Raji (cell line): ENCODE measurements around the gene KDM8.

Experiments used
- POLR2A ChIP-seq: IDR thresholded peaks from 2 replicates; pipeline ENCODE4 v1.6.1; 2011; ENCODE audit warnings: low read depth, low read length, control low read depth; ENCODE audit not compliant: insufficient read depth

The KDM8 gene

GRCh38 chr16:27203507-27204311, at the start of gene KDM8:
Gene KDM8, plus strand, starts transcription at chr16:27203526. Its CDS starts 6,598 bp downstream, at chr16:27210124.
- TF ChIP-seq POLR2A = peak; percentile 88

GRCh38 chr16:27154705-27155521, 48.4 kb upstream of the KDM8 start:
- TF ChIP-seq POLR2A = no peak

DNA sequence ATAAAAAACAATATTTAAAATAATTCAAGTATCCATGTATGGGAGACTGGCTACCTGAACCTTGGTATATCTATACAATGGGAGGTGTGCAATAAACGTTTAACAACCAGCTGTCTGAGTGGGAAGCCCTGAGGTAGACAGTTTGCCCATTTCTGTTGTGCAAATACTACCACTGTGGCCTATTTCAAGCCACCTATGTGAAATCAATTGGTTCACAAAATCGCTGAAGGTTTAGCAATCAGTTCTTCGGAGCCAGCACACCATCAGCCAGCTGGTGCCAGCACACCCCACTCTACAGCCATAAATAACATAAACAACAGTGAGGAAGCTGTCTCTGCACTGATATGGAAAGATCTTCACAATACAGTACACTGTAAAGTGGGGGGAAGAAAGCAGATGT, 46.7 kb upstream of the KDM8 start:
- no peak for TF ChIP-seq POLR2A

GRCh38 chr16:27161398-27161797, 41.9 kb upstream of the KDM8 start:
- no peak for TF ChIP-seq POLR2A

DNA sequence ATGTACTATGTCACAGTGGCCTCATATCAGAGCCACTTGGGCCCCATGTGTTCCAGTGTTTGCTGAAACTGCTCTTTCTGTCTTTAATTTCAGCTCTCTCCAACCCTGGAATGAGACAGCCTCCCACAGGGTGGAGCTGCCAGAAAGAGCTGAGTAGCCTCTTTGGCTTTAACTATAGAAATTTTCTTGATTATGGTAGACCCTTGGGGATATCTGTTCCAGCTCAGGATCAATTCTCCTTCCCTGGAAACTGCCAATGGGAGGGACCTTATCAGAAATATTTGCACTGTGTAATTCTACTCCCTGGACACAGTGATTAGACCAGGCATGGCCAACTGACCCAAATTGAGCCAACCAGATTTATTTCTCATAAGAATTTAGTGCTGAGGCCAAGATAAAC, 39.0 kb upstream of the KDM8 start:
- TF ChIP-seq POLR2A = no peak

- no peak for TF ChIP-seq POLR2A
These were observed 37.8 kb upstream of the KDM8 start for GRCh38 chr16:27165576-27165975.

DNA sequence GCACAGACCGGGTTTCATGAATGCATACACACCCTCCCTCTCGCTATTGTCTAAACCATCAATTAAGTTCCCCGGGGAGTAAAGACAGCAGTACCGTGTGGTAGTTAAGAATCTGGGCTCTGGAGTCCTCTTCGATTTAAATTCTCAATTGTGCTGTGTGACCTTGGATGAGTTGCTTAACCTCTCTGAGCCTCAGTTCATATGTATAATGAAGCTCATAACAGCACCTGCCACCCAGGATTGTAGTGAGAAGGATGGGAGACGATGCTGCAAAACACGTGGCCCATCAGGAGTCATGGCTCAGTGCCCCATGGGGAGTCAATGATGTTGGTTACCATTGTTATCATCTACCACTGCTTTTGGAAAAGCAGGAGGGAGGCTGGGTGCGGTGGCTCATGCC, 34.5 kb upstream of the KDM8 start:
- TF ChIP-seq POLR2A = no peak

DNA sequence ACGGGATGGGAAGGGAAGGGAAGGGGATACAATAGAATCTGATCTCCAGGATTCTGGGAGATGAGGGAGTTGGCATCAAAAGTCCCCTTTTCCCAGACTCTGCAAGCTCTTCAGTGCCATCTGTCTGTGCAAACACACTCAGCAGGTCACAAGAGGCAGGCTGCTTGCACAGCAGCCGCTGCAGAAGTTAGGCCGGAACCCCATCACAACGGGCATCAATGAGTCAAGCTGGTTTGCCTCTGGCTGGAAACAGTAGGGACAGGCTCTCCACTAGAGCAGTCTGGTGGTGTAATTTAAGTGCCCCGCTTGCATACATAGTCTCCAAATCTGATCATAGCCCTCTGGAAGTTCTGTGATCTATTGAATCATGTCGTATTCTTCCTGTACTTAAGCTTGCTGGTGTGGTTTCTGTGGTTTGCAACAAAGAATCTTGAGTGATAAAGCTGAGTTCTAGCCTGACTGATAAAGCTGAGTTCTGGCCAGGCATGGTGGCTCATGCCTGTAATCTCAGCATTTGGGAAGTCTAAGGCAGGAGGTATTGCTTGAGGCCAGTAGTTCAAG, 33.7 kb upstream of the KDM8 start:
- TF ChIP-seq POLR2A = no peak

DNA sequence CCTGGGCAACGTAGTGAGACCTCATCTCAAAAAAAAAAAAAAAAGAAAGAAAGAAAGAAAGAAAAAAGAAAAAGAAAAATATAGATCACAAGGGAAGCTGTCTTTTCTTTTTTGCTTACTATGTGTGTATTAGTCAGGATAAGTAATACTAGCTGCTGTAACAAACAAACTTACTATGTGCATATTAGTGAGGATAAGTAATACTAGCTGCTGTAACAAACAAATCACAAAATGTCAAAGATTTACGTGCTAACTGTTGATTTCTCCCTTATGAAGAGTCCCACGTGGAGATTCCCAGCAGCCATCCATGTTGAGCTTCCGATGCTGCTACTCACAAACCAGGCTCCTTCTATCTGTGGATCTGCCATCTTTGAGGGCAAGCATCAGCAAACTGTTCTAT, 31.7 kb upstream of the KDM8 start:
- no peak for TF ChIP-seq POLR2A

DNA sequence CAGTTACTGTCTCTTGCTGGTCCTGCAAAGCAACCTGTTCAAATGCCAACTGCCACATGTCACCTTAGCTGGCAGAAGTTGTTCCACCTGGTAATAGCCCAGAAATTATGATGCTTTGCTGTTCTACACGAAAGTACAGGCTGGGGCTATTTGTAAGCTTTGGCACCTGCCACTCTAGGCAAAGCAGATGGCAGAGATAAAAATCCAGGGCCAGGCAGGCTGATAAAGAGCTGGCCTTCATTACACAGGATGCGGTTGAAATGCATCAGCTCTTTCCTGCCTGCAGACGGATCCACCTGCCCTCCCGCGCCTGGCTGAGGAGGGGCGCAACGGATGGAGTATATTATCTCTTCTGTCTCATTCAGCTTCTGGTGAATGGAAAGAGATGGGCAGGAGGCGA, 29.3 kb upstream of the KDM8 start:
- TF ChIP-seq POLR2A = no peak

DNA sequence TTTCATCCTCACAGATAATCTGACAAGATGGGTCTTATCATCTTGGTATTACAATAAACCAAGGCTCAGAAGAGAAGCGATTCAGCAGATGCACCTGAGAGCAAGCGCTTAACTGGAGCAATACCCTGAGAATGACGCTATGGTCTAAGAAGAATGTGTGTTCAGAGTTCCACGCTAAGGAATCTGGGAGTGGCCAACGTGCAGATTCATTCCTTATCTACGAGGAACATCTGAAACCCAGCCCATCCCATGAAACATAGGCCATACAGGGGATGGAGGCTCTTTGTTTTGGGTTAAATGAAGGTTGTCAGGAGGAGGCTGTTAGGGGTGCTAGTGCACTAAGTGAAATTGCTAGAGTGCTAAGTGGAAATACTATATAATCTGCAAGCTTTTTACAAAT, 28.5 kb upstream of the KDM8 start:
- TF ChIP-seq POLR2A = no peak

DNA sequence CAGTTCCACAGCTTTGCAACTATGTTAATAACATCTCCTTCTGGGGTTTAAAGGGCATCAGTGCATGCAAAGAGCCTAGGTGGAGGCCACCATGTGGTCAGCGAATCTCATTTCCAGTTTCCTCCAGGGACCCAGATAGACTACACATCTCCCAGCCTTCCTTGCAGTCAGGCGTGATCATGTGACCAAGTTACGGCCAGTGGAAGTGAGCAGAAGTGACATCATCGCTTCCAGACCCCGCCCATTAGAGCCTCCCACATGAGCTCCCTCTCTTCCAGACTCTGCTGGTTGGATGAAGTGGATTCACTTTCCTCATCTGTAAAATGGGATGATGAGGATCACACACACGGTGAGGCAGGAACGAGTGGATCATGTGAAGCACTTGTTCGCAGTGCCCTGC, 27.4 kb upstream of the KDM8 start:
- TF ChIP-seq POLR2A = no peak

GRCh38 chr16:27177031-27177774, 26.1 kb upstream of the KDM8 start:
- TF ChIP-seq POLR2A = no peak

DNA sequence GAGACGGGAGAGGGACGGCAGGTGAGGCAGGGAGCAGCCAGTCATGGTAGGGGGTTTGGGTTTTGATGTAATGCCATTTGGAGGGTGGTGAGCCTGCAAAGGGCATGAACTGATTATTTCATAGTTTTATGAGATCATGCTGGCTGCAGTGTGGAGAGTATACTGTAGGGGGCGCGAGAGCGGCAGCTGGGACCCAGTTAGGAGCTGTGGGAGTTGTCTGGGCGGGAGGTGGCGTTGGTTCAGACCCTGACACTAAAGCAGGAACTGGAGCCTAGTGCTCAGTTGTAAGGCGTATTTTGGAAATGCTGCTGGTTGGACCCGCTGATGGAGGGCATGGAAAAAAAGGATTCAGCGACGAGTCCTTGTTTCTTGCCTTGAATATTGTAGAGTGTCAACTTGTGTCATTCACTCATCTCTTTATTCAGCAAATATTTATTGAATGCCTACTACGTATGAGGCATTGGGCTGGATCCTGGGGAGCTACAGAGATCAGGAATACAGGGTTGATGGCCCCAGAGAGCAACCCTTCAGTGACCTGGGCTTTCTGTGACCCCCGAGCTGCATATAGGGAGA, 23.7 kb upstream of the KDM8 start:
- no peak for TF ChIP-seq POLR2A
